ENCODE measurements around the gene PXDN. TPM values are rescaled to one million over a fixed set of nuclear protein-coding genes. Genes with fewer than 3 reads are reported as not detected.
A peak's percentile ranks its signal among the peaks of the same experiment; 100 is the strongest.

PXDN gene
- total RNA-seq, 2 donors from 2014 or later = 29.5 to 40.8 TPM

GRCh38 chr2:1791685-1792435 is 47.5 kb upstream of the PXDN start:
- peak; percentile 45 for DNase-seq (ENCODE audit: low spot score)
- WGBS = 33% methylated on average over 16 of the region's 16 CpGs
- Histone ChIP-seq H3K27ac (no peak overlapping the region), H3K4me1 (replicated peaks) (no peaks in the 10 kb centered on the region), H3K4me3 (no peak overlapping the region), H3K9me3 (no peaks in the 10 kb centered on the region), H3K27me3 (replicated peaks; ENCODE audit: insufficient read depth) (no peaks in the 10 kb centered on the region), H3K36me3 (no peaks in the 10 kb centered on the region)
- no peak for TF ChIP-seq CTCF (IDR thresholded peaks at IDR 0.05)
- peak; percentile 19 for TF ChIP-seq POLR2AphosphoS5 (IDR thresholded peaks at IDR 0.05)
- intact Hi-C loops (cut with DNase I) = no loop called here

GRCh38 chr2:1791006-1791605 is 46.8 kb upstream of the PXDN start:
- Histone ChIP-seq H3K4me3 (no peak overlapping the region), H3K27ac (no peak overlapping the region), H3K36me3 (no peaks in the 10 kb centered on the region), H3K9me3 (no peaks in the 10 kb centered on the region), H3K27me3 (replicated peaks; ENCODE audit: insufficient read depth) (no peaks in the 10 kb centered on the region), H3K4me1 (replicated peaks) (no peaks in the 10 kb centered on the region)
- 58% methylated on average over 6 of the region's 6 CpGs for WGBS
- intact Hi-C loops (cut with DNase I) = no loop called here
- DNase-seq (ENCODE audit: low spot score) = no peak
- no peak for TF ChIP-seq CTCF (IDR thresholded peaks at IDR 0.05)
- TF ChIP-seq POLR2A (IDR thresholded peaks at IDR 0.05) = no peak
- no peak for TF ChIP-seq POLR2AphosphoS5 (IDR thresholded peaks at IDR 0.05)

GRCh38 chr2:1790473-1790872 is 46.2 kb upstream of the PXDN start:
- no peaks in the 10 kb centered on the region for H3K36me3 ChIP-seq
- H3K4me1 ChIP-seq (replicated peaks) = no peaks in the 10 kb centered on the region
- no peak overlapping the region for H3K4me3 ChIP-seq
- TF ChIP-seq POLR2AphosphoS5 (IDR thresholded peaks at IDR 0.05) (no peak), CTCF (IDR thresholded peaks at IDR 0.05) (no peak), POLR2A (IDR thresholded peaks at IDR 0.05) (no peak)
- WGBS = 61% methylated on average over 6 of the region's 6 CpGs
- no peaks in the 10 kb centered on the region for H3K9me3 ChIP-seq
- no peak for DNase-seq (ENCODE audit: low spot score)
- H3K27ac ChIP-seq = no peak overlapping the region
- no peaks in the 10 kb centered on the region for H3K27me3 ChIP-seq (replicated peaks; ENCODE audit: insufficient read depth)
- intact Hi-C loops (cut with DNase I) = no loop called here

- H3K4me3 ChIP-seq = no peak overlapping the region
- no peaks in the 10 kb centered on the region for H3K36me3 ChIP-seq
- 94% methylated on average over 11 of the region's 11 CpGs for WGBS
- H3K9me3 ChIP-seq = no peaks in the 10 kb centered on the region
- no peaks in the 10 kb centered on the region for H3K4me1 ChIP-seq (replicated peaks)
- H3K27ac ChIP-seq = no peak overlapping the region
- no peaks in the 10 kb centered on the region for H3K27me3 ChIP-seq (replicated peaks; ENCODE audit: insufficient read depth)
- no peak for TF ChIP-seq POLR2AphosphoS5 (IDR thresholded peaks at IDR 0.05)
- no peak for DNase-seq (ENCODE audit: low spot score)
- intact Hi-C loops (cut with DNase I) = no loop called here
These were observed 45.3 kb upstream of the PXDN start for GRCh38 chr2:1789610-1790009.

- Histone ChIP-seq H3K9me3 (no peaks in the 10 kb centered on the region), H3K4me3 (no peak overlapping the region), H3K27ac (no peak overlapping the region), H3K4me1 (replicated peaks) (no peaks in the 10 kb centered on the region), H3K27me3 (replicated peaks; ENCODE audit: insufficient read depth) (no peaks in the 10 kb centered on the region), H3K36me3 (no peaks in the 10 kb centered on the region)
- intact Hi-C loops (cut with DNase I) = no loop called here
- no peak for DNase-seq (ENCODE audit: low spot score)
- WGBS = 81% methylated on average over 18 of the region's 18 CpGs
- no peak for TF ChIP-seq POLR2A (IDR thresholded peaks at IDR 0.05)
- TF ChIP-seq POLR2AphosphoS5 (IDR thresholded peaks at IDR 0.05) = no peak
- TF ChIP-seq CTCF (IDR thresholded peaks at IDR 0.05) = no peak
These were observed 44.2 kb upstream of the PXDN start for GRCh38 chr2:1788478-1788959.
